GM21529 (cell line): ENCODE measurements around the gene PPP1R12C.

Experiments used
- ATAC-seq: cut with Tn5 transposase; IDR thresholded peaks from one replicate; pipeline ENCODE4 v1.9.1; 2021; ENCODE audit not compliant: unreplicated experiment

Gene PPP1R12C

DNA sequence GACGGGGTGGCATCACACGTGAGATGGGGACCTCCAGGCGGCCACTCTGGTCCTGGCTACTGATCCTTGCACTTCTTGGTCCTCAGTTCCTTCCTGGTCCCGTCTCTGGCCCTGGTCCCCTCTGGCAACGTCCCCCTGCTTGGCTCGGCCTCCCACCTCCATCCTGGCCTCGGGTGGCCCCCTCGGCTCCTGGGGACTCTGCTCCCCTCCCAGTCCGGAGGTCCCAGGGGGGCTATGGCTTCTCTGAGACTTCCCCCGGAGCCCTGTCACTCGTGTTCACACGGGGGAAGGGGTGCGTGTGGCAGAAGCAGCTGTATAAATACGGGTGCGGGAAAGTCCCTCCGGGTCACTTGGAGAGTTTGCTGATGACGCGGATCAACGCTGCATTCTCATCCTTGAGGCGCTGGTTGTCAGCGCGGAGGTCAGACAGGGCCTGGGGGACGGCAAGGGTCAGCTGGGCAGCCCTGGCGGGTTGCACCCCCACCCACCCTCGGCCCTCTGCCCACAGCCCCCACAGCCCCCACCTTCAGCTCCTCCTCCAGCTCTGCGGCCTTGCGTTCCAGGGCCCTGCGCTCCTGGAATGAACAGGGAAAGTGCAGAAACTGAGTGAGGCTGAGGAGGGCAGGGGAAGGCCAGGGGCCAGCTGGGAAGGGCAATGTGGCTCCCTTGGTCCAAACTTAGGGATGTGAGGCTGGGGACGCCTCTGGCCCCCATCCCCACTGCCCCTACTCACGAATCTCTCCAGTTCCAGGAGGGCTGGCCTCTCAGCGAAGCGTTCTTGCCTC lies 26.1 kb downstream of the PPP1R12C start:
- ATAC-seq = no peak

DNA sequence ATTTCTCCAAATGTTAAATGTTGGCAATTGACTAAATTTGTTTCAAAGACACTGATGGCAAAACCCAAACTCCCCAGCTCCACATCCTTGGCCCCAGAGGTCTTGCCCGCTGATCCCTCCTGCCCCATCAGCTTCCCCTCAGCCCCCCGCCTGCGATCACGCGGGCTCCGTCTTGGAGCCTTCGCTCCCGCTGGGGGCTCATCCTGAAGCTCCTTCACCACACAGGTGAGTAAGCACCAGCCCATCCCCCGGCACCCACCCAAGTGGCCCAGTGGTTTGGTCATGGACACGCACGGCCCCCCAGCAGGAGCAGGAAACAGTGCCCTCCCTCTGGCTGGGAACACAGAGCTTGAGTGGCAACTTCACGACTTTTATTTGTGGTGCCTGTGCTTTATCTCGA lies 26.9 kb downstream of the PPP1R12C start:
- ATAC-seq = no peak

DNA sequence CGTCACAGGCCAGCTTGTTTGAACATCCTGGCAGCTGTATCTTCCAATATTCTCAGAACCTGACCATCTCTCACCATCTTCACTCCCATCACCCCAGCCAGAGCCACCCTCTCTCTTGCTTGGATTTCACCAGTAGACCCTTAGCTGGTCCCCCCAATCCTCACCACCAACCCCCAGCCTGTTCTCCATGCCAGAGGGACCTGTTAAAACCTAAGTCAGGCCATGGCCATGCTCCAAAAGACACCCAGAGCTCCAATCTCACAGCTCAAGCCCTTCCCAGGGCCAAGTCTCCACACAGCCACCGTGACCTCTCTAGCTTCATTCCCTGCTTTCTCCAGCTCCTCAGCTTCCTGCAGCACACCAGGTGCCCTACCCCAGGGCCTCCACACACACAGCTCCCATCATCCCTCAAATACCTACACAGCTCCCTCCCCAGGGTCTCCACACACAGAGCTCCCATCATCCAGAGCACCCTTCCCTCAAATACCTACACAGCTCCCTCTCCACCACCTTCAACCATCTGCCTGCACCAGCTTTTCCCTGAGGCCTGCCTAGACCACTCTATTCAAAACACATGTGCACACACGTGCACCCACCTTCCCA lies 28.0 kb downstream of the PPP1R12C start:
- no peak for ATAC-seq

DNA sequence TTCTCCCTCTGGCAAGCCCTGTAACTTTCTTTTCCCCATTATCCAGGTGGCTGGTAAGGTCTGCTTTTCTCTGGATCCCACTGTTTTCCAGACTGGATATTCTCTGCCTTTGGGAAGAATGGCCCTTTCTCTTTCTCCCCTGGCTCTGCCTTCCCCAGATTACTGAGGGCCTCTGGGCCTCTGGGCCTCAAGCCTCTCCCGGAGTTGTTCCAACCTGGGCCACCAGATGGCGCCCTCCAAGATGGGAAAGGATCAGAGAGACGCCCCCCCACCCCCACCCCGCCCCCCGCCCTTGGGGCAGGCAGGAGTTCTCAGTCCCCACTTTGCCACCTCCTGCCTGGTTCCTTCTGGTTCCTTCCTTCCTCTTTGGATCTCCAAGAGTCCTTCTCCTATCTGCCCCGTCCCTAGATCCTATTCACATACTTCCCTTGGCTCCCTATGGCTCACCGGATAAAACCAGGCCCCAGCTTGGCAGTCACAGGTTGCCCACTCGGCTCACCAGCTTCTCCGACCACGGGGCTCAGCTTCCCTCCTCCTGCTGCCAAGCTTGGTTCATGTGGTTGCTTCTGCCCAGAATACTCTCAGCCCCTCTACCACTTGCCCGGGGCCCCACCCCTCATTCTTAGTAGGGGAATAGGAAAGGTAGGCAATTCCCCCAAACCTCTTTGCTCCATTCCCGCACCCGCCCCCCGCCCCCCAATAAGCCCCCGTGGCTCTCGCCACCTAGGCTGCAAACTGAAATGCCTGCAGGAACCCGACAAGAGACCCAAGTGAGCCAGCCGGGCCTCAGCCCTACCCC lies 28.7 kb downstream of the PPP1R12C start:
- ATAC-seq = no peak

DNA sequence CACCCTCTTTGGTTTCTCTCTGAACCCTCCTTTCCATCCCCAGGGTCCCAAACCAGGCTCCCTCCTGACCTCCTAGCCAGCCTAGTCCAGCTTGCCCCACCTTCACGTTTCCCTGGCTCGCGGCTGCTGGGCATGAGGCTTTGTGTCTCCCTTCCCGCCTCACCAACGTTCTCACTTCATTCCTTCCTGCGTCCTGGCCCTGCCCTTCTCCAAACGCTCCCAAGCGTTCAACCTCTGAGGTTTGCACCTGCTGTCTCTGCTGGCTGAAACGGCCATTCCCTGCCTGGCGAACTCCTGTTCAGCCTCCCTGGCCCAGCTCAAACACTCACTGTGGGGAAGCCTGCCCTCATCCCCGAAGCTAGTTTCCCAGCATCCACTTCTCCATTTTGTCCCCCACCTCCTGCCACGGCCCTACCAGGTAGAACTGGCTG lies 29.4 kb downstream of the PPP1R12C start:
- no peak for ATAC-seq

DNA sequence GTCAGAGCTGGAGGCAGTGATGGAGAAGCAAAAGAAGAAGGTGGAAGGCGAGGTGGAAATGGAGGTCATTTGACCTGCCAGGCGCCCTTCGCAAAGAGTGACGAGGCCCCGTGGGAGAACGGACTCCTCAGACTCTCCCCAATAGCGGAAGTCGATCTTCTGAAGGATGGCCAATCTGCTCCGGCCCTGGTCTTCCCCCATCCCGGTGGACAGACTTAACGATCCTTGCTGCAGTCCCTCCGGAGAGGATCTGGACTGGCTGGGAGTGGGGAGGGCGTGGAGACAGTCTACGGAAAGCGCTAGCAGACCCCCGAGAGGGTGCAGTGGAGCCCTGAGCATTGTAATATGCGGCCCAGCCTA lies 29.9 kb downstream of the PPP1R12C start:
- no peak for ATAC-seq

DNA sequence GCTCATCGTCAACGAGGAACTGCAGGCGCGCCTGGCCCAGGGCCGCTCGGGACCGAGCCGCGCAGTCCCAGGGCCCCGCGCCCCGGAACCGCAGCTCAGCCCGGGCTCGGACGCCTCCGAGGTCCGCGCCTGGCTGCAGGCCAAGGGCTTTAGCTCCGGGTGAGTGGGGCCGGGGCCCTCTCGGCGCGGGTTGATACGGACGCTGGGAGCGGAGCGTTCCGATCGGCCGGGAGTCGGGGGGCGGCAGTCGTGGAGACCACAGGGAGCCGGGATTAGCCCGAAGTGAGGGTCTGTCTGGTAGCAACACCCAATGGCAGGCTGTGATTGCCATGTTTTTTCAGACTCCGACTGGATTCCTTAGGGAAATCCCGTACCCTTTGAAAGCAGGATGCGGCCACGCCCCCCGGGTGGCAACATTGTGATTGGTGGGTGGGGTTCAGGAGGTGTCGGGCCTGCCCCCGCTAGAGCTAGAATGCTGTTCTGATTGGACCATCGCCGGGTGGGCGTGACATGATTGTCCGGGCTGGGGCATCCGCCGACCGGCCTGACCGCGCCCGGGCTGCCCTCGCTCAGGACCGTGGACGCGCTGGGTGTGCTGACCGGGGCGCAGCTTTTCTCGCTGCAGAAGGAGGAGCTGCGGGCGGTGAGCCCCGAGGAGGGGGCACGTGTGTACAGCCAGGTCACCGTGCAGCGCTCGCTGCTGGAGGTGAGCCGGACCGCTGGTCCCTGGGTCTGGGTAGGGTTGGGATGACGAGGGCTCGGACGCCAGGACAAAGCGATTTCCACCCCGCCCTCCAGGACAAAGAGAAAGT lies 30.5 kb downstream of the PPP1R12C start:
- no peak for ATAC-seq

DNA sequence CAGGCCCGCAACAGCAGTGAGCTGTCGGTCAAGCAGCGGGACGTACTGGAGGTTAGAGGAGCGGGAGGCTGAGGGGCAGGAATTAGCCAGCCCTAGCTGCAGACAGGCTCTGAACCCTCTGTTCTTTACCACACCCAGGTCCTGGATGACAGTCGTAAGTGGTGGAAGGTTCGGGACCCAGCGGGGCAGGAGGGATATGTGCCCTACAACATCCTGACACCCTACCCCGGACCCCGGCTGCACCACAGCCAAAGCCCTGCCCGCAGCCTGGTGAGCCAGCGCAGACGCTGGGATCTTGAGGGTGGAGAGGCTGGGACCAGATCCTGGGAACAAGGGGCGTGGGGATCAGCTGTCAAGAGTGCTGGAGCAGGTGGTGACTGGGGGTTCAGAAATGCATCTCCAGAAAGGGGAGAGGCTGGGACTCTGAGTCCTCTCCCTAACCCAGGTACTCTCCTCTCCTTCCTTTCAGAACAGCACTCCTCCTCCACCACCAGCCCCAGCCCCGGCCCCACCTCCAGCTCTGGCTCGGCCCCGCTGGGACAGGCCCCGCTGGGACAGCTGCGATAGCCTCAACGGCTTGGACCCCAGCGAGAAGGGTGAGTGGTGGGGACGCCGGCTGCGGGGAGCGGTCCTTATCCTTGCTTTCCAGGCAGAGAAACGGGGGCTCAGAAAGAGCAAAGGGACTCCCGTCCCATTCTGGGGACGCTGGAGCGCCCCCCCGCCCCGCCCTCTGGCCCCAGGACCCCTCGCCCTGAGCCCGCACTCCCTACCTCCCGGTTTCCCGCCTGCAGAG lies 31.3 kb downstream of the PPP1R12C start:
- no peak for ATAC-seq

DNA sequence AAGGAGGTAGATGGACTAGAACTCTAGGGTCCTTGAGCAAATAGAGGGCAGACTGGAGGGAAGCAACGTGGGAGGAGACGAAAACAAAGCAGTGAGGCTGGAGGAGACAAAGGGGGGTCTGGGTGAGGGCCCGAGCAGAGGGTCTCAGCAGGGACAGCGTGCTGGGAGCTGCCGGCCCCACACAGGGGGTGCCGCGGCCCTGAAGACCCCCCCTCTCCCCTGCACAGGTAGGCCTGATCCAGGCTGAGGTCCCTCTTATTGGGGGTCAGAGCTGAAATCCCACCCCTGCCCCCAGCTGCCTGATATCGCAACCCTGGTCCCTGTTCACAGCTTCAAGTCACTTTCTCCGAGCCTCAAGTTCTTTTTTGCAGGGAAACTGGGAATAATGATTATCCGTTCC lies 33.0 kb downstream of the PPP1R12C start:
- ATAC-seq = no peak

DNA sequence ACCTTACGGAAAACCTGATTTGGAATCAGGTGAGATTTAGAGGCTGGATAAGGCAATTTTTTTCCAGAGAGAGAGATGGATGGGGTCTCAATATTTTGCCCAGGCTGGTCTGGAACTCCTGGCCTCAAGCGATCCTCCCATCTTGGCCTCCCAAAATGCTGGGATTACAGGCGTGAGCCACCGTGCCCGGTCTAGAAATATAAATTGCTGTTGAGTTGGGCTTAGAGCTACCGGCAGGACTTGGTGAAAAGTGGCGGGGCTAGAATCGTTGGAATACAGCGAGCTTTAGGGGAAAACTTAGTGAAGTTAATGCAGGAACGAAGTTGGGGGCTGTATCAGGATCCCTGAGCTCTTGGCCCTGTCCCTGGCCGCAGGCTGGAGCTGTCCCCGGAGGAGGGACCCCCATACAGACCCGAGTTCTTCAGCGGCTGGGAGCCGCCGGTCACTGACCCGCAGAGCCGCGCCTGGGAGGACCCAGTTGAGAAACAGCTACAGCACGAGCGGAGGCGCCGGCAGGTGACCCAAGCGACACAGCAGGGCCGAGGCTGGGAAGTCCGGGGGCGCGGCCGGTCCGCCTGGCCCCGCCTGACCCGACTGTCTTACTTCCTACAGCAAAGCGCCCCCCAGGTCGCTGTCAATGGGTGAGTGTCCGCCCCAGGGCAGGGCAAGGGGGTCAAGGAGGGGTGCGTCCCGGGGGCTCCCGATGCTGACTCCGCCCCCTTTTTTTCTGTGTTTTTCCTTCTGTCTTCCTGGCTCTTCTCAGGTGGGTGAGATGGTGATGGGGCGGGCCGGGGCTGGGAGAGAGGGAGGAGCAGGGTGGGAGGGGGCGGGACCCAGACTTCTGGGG lies 34.2 kb downstream of the PPP1R12C start:
- no peak for ATAC-seq

DNA sequence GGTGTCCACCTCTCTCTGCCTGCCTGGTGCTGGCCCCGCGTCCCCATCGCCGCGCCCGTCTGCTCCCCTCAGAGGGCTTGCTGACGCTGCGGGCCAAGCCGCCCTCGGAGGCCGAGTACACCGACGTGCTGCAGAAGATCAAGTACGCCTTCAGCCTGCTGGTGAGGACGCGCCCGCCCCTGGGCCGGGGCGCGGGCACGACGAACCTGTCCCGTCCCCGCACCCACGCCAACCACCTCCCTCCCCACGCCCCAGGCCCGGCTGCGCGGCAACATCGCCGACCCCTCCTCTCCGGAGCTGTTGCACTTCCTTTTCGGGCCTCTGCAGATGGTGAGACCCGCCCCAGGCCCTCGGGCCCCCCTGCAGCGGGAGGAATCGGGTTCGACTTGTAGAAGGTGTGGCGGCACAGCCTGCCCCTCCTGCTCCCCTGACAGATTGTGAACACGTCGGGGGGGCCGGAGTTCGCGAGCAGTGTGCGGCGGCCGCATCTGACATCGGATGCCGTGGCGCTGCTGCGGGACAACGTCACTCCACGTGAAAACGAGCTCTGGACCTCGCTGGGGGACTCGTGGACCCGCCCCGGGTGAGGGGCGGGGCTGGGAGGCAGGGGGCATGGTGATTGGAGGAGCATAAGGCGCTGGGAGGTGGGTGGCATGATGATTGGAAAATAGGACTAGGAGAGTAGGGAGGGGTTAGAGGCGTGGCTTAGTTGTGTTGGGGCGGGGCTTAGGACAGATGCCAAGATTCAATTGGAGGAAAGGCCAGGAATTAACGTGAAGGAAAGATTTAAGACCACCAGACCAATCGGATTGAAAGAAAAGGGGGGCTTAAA lies 35.2 kb downstream of the PPP1R12C start:
- ATAC-seq = no peak

DNA sequence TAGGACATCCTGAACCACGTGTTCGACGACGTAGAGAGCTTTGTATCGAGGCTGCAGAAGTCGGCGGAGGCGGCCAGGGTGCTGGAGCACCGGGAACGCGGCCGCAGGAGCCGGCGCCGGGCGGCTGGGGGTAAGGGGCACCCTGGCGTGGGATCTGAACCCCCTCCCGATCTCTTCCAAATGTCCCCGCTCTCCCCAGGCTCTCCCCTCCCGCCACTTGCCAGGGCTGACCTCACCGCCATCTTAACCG lies 35.7 kb downstream of the PPP1R12C start:
- no peak for ATAC-seq

DNA sequence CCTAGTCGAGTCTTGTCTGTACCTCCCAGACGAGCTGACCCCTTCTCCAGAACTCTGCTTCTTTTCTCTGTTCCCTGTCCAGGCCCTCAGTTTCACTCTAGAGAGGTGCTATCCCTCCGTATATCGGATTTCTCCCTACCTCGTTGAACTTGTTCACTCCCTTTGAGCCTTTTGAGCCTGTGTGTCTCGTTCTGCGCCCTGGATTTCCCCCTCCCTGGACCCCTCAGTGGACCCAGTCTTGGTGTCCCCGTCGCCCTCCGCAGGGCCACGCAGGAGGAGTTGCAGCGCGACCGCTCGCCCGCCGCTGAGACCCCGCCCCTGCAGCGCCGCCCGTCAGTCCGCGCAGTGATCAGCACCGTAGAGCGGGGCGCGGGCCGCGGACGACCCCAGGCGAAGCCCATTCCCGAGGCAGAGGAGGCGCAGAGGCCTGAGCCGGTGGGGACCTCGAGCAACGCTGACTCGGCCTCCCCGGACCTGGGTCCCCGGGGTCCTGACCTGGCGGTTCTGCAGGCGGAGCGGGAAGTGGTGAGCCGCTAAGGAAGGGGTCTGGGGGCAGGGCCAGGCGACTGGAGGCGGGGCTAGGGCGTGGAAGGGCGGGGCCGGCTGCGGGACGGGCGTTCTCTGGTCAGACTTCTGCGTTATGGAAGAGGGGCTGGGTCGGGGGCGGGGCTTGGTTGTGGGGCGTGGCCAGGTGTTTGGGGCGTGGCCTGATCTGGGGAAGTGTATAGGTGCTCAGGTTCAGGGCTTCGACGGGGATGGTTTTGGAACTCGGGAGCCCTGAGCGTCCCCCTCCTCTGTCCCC lies 36.3 kb downstream of the PPP1R12C start:
- ATAC-seq = peak; percentile 60

DNA sequence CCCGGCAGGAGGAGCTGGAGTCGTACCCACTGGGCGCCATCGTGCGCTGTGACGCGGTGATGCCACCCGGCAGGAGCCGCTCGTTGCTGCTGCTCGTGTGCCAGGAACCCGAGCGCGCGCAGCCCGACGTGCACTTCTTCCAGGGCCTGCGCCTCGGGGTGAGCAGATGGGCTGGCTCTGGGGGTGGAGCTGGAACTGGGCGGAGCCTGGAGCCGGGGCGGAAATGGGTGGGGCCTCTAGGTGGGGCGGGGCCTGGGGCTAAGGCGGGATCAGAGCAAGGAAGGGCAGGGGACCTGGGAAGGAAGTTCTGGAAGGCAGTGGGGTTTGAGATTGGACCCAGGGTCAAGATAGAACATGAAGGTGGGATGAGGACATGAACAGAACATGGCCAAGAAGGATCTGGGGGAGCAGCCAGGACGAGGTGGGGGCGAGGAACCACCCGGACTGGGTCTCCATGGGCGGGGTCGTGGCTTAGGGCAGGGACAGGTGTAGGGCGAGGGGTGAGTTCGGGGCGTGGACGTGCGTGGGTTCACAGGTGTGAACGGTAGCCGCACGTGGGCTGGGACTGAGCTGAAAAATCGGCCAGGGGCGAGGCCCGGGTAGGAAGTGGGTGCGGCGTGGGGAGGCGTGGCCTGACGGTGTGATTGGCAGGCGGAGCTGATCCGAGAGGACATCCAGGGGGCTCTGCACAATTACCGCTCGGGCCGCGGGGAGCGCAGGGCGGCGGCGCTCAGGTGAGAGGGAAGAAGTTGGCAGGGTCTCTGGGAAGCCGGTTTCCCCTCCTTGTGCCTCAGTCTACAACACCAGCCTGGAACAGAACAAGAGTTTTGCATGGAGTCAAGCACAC lies 37.1 kb downstream of the PPP1R12C start:
- ATAC-seq = no peak

DNA sequence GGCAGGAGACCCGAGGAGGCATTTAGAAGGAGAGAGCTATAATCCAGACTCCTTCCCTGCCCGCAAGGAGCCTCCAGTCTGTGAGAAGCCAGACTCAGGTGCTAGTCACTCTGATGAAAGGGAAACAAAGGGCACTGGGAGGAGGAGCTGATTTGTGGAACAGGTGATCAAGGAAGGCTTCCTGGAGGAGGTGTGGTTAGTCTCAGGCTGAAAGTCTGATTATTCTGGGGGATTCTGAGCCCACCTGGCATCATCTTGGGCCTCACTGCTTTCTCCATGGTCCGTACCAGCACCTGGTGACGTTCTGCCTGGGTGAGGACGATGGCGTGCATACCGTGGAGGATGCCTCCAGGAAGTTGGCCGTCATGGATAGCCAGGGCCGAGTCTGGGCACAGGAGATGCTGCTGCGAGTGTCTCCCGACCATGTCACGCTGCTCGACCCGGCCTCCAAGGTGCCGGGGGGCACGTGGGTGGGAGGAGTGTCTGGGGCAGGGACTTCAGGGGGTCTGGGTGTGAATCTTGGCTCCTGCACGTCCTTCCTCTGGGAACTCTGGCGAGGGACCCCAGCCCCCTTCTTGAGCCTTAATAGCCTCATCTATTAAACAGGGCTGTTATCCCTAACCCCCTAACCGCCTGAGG lies 37.9 kb downstream of the PPP1R12C start:
- no peak for ATAC-seq

DNA sequence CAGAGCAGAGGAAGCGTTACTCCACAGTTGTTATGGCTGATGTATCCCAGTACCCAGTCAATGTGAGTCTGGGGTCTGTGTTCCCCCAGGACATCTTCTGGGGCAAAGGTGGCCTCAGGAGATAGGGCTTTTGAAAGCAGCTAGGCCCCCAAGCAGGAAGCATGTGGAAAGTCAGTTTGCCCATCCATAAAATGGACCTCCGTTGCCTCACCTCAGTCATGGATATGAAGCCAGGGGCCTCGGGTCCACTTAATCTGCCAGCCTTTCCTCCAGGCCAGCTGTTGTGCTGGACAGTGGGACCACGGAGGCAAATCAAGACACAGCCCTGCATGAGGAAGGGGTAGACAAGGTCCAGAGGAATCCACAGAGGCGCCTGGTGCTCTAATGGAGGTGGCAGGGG lies 38.4 kb downstream of the PPP1R12C start:
- ATAC-seq = no peak

DNA sequence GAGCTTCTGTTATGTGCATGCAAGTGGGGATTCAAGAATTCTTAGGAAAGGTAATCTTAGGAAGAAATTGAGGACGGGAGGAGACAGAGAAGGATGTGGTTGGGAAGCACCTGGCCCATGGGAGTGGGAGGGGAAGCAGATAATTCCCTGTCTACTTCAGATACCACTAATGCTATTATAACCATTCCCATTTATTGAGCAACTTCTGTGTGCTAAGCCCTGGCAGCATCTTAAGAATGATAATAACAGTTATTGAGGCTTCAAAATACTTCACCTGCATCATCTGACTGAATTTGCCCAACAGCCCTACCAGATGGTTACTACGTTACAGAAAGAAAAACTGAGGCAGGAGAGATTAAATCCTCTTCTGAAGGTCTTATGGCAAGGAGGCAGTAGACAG lies 40.3 kb downstream of the PPP1R12C start:
- no peak for ATAC-seq
